PFSK-1 (cell line): Measurements from ENCODE around the gene SERPINB1.

Experiments
- FOXP2 ChIP-seq: optimal IDR thresholded peaks from 2 replicates; pipeline ENCODE3; 2011; ENCODE audit warnings: borderline replicate concordance, control low read depth, inconsistent platforms; ENCODE audit not compliant: insufficient read depth; ENCODE audit errors: extremely low read length, extremely low read depth
- POLR2AphosphoS5 ChIP-seq: IDR thresholded peaks from 2 replicates; pipeline ENCODE4 v1.6.1; 2012; ENCODE audit warnings: low read depth, mild to moderate bottlenecking, control low read depth, low read length, moderate library complexity
- SIN3A ChIP-seq: IDR thresholded peaks from 2 replicates; pipeline ENCODE4 v1.6.1; 2012; ENCODE audit warnings: mild to moderate bottlenecking, low read length, moderate library complexity, borderline replicate concordance; ENCODE audit not compliant: insufficient read depth
- TAF1 ChIP-seq: IDR thresholded peaks from 2 replicates; pipeline ENCODE4 v1.6.1; 2012; ENCODE audit warnings: low read length, control low read depth, borderline replicate concordance; ENCODE audit not compliant: insufficient read depth
- TF ChIP-seq, protein P1 (sequence below), 2 experiments: IDR thresholded peaks; 2 replicates each; pipeline versions ENCODE4 v1.6.1 to v1.8.0; 2011 to 2012; ENCODE audit warnings: low read depth in 2 of 2, low read length in 2 of 2, control low read depth in 1 of 2, inconsistent platforms in 1 of 2, mild to moderate bottlenecking in 1 of 2, moderate library complexity in 1 of 2; ENCODE audit not compliant: insufficient read depth in 1 of 2

DNA sequence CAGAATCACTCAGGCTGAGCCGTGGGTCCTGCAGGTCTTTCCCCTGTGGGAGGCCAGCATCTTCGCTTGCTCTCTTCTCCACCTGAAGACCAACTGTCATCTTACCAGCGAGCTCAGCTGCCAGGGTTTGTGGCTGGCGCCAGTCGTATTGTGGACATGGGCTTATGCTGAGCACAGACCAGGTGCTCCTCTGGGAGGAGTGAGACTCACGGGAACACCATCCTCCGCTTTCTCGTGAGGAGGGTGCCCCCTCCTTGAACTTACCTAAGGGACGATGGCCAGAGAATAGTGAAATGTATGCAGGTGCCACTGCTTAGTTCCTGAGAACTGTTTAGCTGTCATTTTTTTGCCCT is 59.3 kb downstream of the SERPINB1 start:
- TF ChIP-seq TAF1, result no peak
- TF ChIP-seq POLR2AphosphoS5, result no peak
- TF ChIP-seq, protein P1, sequence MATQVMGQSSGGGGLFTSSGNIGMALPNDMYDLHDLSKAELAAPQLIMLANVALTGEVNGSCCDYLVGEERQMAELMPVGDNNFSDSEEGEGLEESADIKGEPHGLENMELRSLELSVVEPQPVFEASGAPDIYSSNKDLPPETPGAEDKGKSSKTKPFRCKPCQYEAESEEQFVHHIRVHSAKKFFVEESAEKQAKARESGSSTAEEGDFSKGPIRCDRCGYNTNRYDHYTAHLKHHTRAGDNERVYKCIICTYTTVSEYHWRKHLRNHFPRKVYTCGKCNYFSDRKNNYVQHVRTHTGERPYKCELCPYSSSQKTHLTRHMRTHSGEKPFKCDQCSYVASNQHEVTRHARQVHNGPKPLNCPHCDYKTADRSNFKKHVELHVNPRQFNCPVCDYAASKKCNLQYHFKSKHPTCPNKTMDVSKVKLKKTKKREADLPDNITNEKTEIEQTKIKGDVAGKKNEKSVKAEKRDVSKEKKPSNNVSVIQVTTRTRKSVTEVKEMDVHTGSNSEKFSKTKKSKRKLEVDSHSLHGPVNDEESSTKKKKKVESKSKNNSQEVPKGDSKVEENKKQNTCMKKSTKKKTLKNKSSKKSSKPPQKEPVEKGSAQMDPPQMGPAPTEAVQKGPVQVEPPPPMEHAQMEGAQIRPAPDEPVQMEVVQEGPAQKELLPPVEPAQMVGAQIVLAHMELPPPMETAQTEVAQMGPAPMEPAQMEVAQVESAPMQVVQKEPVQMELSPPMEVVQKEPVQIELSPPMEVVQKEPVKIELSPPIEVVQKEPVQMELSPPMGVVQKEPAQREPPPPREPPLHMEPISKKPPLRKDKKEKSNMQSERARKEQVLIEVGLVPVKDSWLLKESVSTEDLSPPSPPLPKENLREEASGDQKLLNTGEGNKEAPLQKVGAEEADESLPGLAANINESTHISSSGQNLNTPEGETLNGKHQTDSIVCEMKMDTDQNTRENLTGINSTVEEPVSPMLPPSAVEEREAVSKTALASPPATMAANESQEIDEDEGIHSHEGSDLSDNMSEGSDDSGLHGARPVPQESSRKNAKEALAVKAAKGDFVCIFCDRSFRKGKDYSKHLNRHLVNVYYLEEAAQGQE (IDR thresholded peaks at IDR 0.05; ENCODE audit: insufficient read depth in 1 of 2, low read depth in 2 of 2, low read length in 2 of 2), result no peak
- TF ChIP-seq SIN3A, result no peak
- TF ChIP-seq FOXP2, result no peak
